ENCODE measurements around the gene HOXB13.

DNA sequence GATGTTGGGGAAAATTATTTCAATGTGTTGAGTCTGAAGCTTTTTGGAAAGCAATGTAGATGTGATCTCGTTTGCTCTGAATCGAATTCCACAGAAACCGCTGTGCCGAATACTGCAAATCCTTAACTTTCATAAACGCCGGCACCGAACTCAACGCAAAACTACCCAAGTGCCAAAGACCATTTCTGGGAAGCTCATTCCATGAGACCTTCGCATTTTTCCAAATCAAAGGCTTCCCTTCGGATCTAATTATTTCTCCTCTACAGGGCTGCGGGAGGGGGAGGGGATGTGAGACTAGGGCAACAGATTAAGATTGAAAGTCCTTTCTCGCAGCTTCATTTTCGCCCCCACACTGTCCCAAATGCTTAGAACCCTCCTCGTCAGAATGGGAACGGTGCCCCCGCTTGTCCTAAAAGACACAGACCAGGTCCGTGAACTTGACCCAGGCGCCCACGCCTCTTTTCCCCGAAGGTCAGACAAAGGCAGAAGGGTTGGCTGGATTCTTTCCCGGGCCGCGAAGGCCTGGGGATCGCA lies 10.3 kb downstream of the HOXB13 start:
- TF ChIP-seq, protein P1, sequence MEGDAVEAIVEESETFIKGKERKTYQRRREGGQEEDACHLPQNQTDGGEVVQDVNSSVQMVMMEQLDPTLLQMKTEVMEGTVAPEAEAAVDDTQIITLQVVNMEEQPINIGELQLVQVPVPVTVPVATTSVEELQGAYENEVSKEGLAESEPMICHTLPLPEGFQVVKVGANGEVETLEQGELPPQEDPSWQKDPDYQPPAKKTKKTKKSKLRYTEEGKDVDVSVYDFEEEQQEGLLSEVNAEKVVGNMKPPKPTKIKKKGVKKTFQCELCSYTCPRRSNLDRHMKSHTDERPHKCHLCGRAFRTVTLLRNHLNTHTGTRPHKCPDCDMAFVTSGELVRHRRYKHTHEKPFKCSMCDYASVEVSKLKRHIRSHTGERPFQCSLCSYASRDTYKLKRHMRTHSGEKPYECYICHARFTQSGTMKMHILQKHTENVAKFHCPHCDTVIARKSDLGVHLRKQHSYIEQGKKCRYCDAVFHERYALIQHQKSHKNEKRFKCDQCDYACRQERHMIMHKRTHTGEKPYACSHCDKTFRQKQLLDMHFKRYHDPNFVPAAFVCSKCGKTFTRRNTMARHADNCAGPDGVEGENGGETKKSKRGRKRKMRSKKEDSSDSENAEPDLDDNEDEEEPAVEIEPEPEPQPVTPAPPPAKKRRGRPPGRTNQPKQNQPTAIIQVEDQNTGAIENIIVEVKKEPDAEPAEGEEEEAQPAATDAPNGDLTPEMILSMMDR (conservative IDR thresholded peaks at IDR 0.05; ENCODE audit: low read depth, low read length): no peak
- TF ChIP-seq POLR2A (IDR thresholded peaks at IDR 0.05; ENCODE audit: low read depth, low read length) (no peak), RAD21 (IDR thresholded peaks at IDR 0.05; ENCODE audit: low read length) (no peak), USF2 (IDR thresholded peaks at IDR 0.05; ENCODE audit: low read depth, low read length) (no peak), MAFK (IDR thresholded peaks at IDR 0.05; ENCODE audit: low read depth, low read length) (no peak), SMC3 (IDR thresholded peaks at IDR 0.05; ENCODE audit: low read depth, low read length) (no peak), BHLHE40 (IDR thresholded peaks at IDR 0.05; ENCODE audit: low read depth, low read length) (no peak)
